Gastrocnemius medialis (tissue), 4 donors: Measurements from ENCODE around the gene DCST1. TPM values are rescaled to one million over a fixed set of nuclear protein-coding genes. Genes with fewer than 3 reads are reported as not detected.

Experiments used
- ATAC-seq, 2 donors: fragments of 150-250 bp; one replicate each; pipeline ENCODE4 v1.9.1; 2016
- DNase-seq, 2 donors: peaks; one replicate each; pipeline ENCODE4 v3.0.0-alpha.2; 2019
- H3K27ac ChIP-seq, 4 donors: fragments of 200-600 bp; sonication (generic); 1 replicate in 1 of 4; 2 replicates in 3 of 4; pipeline ENCODE4 v1.5.1; 2016 to 2018; ENCODE audit warnings: mild to moderate bottlenecking in 2 of 4, moderate library complexity in 1 of 4
- H3K27me3 ChIP-seq, 3 donors: fragments of 200-600 bp; sonication (generic) in 2 of 3; 1 replicate in 1 of 3; 2 replicates in 2 of 3; pipeline versions ENCODE4 v1.5.1 to v1.6.0; 2016 to 2019; ENCODE audit warnings: mild to moderate bottlenecking in 1 of 3, moderate library complexity in 1 of 3
- H3K36me3 ChIP-seq, 2 donors: fragments of 200-600 bp; sonication (generic) in 1 of 2; one replicate each; pipeline ENCODE4 v1.5.1; 2017 to 2018
- H3K4me1 ChIP-seq, 2 donors: fragments of 200-600 bp; sonication (generic) in 1 of 2; one replicate each; pipeline ENCODE4 v1.5.1; 2016 to 2017; ENCODE audit warnings: mild to moderate bottlenecking in 2 of 2
- H3K4me3 ChIP-seq, 4 donors: fragments of 200-600 bp; sonication (generic) in 3 of 4; 1 replicate in 1 of 4; 2 replicates in 3 of 4; pipeline ENCODE4 v1.5.1; 2016 to 2019; ENCODE audit warnings: mild to moderate bottlenecking in 2 of 4
- H3K9me3 ChIP-seq, 3 donors: fragments of 200-600 bp; sonication (generic) in 2 of 3; 1 replicate in 1 of 3; 2 replicates in 2 of 3; pipeline ENCODE4 v1.5.1; 2016 to 2019
- CTCF ChIP-seq, 5 experiments: fragments of 450-650 bp in 3 of 5; fragments of 200-600 bp in 2 of 5; sonication (generic) in 2 of 5; IDR thresholded peaks in 4 of 5; conservative IDR thresholded peaks in 1 of 5; 1 replicate in 4 of 5; 2 replicates in 1 of 5; pipeline ENCODE4 v1.5.1; 2016 to 2019; ENCODE audit warnings: antibody characterized with exemption in 5 of 5, mild to moderate bottlenecking in 3 of 5, moderate library complexity in 3 of 5
- POLR2A ChIP-seq, 2 donors: fragments of 450-650 bp; IDR thresholded peaks; one replicate each; pipeline ENCODE4 v1.6.1; 2017; ENCODE audit warnings: antibody characterized with exemption in 2 of 2, mild to moderate bottlenecking in 2 of 2, moderate library complexity in 2 of 2
- in situ Hi-C, 4 donors: fragments of 200-750 bp; cut with MboI; loops; one replicate each; pipeline versions ENCODE4 v1.15.0 to v1.8.0; 2017; ENCODE audit warnings: low sequenced_read_pairs in 4 of 4
- intact Hi-C: fragments of 100-400 bp; cut with DNase I; formaldehyde crosslinking; loops from one replicate; pipeline ENCODE4 v1.15.1; 2023; ENCODE audit warnings: low total_unique reads
- total RNA-seq, 4 donors: library from RNA; depleted of rRNA; stranded (reverse); fragments of >200 nt; gene quantifications; one replicate each; pipeline versions ENCODE4 v1.1.0 to v1.2.3, GENCODE V29; 2016

DCST1 gene
- total RNA-seq, 4 donors from 2014 or later: 0.13 to 0.35 TPM; not detected in 2

- Histone ChIP-seq H3K27ac (no peak overlapping the region), H3K36me3 (no peaks in the 10 kb centered on the region), H3K9me3 (no peaks in the 10 kb centered on the region), H3K4me1 (peaks cover 0 to 4% of the 10 kb centered on the region in 2 donors), H3K4me3 (no peak overlapping the region), H3K27me3 (no peaks in the 10 kb centered on the region)
- TF ChIP-seq POLR2A (IDR thresholded peaks at IDR 0.05) (no peak), CTCF (IDR thresholded peaks at IDR 0.05 in 4 of 5, conservative IDR thresholded peaks at IDR 0.05 in 1 of 5) (no peak)
- intact Hi-C loops: no loop called here
- ATAC-seq (no peak), DNase-seq (no peak)
- in situ Hi-C loops: no loop called here
Observed at GRCh38 chr1:155099331-155099730, 65.7 kb downstream of the DCST1 start.

Other genes starting within 250 kb of the DCST1 start
- gene KCNN3, start 163.5 kb upstream of the DCST1 start, total RNA-seq: 10 to 100 TPM in 3 of 4 donors, 1 to 10 TPM in 1; 5.0 to 30.0 (median 20.8) TPM
- gene PMVK, start 97.1 kb upstream of the DCST1 start, total RNA-seq: 1 to 10 TPM; 4.6 to 7.6 (median 6.1) TPM
- gene PBXIP1, start 77.7 kb upstream of the DCST1 start, total RNA-seq: 100 to 1,000 TPM; 126 to 171 (median 165) TPM
- 10 to 100 TPM; 12.6 to 22.7 (median 17.8) TPM for gene PYGO2, start 72.0 kb upstream of the DCST1 start, total RNA-seq
- 100 to 1,000 TPM in 1 of 4 donors, 10 to 100 TPM in 3; 27.4 to 135 (median 54.9) TPM for gene SHC1, start 63.1 kb upstream of the DCST1 start, total RNA-seq
- gene CKS1B, start 59.1 kb upstream of the DCST1 start, total RNA-seq: 10 to 100 TPM in 1 of 4 donors, 1 to 10 TPM in 3; 3.6 to 15.7 (median 7.9) TPM
- 10 to 100 TPM; 26.6 to 36.8 (median 31.7) TPM for gene FLAD1, start 50.5 kb upstream of the DCST1 start, total RNA-seq
- not detected for gene LENEP, start 40.2 kb upstream of the DCST1 start, total RNA-seq
- gene ZBTB7B, start 31.0 kb upstream of the DCST1 start, total RNA-seq: 100 to 1,000 TPM in 1 of 4 donors, 10 to 100 TPM in 3; 61.3 to 100 (median 73.1) TPM
- not detected for gene DCST2, start within 50 bp of the DCST1 start, total RNA-seq
- 10 to 100 TPM; 30.3 to 42.8 (median 36.9) TPM for gene ADAM15, start 17.5 kb downstream of the DCST1 start, total RNA-seq
- under 1 TPM; 0.41 to 0.87 (median 0.80) TPM for gene EFNA4, start 29.9 kb downstream of the DCST1 start, total RNA-seq
- gene EFNA3, start 45.0 kb downstream of the DCST1 start, total RNA-seq: 1 to 10 TPM in 2 of 4 donors, under 1 TPM in 1, not detected in 1; 0.55 to 1.8 (median 1.6) TPM
- 10 to 100 TPM; 12.6 to 35.1 (median 14.4) TPM for gene EFNA1, start 94.1 kb downstream of the DCST1 start, total RNA-seq
- gene SLC50A1, start 102.0 kb downstream of the DCST1 start, total RNA-seq: 10 to 100 TPM in 1 of 4 donors, 1 to 10 TPM in 3; 3.5 to 11.4 (median 8.2) TPM
- 10 to 100 TPM in 3 of 4 donors, 1 to 10 TPM in 1; 7.3 to 69.5 (median 57.9) TPM for gene DPM3, start 106.7 kb downstream of the DCST1 start, total RNA-seq
- gene KRTCAP2, start 139.5 kb downstream of the DCST1 start, total RNA-seq: 100 to 1,000 TPM in 1 of 4 donors, 10 to 100 TPM in 3; 59.6 to 102 (median 91.6) TPM
- gene TRIM46, start 140.0 kb downstream of the DCST1 start, total RNA-seq: not detected
- gene THBS3, start 174.1 kb downstream of the DCST1 start, total RNA-seq: 1 to 10 TPM; 1.5 to 4.6 (median 3.3) TPM
- 10 to 100 TPM; 14.4 to 26.9 (median 24.6) TPM for gene MTX1, start 174.9 kb downstream of the DCST1 start, total RNA-seq
- 10 to 100 TPM in 3 of 4 donors, 1 to 10 TPM in 1; 7.9 to 22.3 (median 18.8) TPM for gene ENTREP3, start 221.7 kb downstream of the DCST1 start, total RNA-seq
- 100 to 1,000 TPM in 1 of 4 donors, 10 to 100 TPM in 3; 60.0 to 108 (median 79.3) TPM for gene SCAMP3, start 228.5 kb downstream of the DCST1 start, total RNA-seq
- gene CLK2, start 239.7 kb downstream of the DCST1 start, total RNA-seq: 10 to 100 TPM in 2 of 4 donors, 1 to 10 TPM in 2; 7.1 to 13.1 (median 9.8) TPM
- 1 to 10 TPM in 2 of 4 donors, under 1 TPM in 2; 0.18 to 1.5 (median 1.1) TPM for gene HCN3, start 243.6 kb downstream of the DCST1 start, total RNA-seq